HL-60 (cell line): Measurements from ENCODE around the gene CPED1.

Experiments
- GABPA ChIP-seq: IDR thresholded peaks from 2 replicates; pipeline ENCODE4 v1.6.1; 2012; ENCODE audit warnings: low read depth
- POLR2AphosphoS5 ChIP-seq: IDR thresholded peaks from 2 replicates; pipeline ENCODE4 v1.6.1; 2012; ENCODE audit warnings: low read depth
- SPI1 ChIP-seq: IDR thresholded peaks from 2 replicates; pipeline ENCODE4 v1.6.1; 2012; ENCODE audit warnings: low read depth, mild to moderate bottlenecking, borderline replicate concordance
- TF ChIP-seq, protein P1 (sequence below): IDR thresholded peaks from one replicate; pipeline ENCODE4 v1.5.1; 2011; ENCODE audit warnings: low read length, control low read depth, inconsistent platforms; ENCODE audit not compliant: insufficient read depth

DNA sequence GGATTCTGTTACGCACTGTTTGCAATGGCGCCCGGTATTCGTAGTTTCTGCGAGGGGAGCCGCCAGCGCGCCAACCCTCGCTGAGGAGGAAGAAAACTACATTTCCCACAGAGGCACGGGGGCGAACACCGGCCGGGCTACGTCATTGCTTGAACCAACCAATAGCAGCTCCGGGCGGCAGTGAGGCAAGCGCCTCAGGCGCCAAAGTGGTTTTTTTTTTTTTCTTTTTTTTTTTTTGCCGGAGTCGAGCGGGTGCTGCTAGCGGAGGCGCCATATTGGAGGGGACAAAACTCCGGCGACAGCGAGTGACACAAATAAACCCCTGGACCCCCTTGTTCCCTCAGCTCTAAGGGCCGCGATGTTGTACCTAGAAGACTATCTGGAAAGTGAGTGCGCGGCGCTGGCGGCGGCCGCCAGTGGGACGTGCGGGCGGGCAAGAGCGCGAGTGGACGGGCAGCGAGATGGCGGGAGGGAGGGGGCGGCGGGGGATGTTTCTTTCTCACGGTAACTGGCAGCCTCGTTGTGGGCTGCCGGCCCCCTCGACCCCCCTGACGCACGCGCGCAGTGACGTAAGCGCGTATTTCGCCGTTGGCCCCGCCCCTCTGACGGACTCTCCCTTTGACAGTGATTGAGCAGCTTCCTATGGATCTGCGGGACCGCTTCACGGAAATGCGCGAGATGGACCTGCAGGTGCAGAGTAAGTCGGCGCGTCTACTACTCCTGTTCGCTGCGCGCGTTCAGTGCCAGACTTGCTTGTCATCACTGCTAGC lies 37.8 kb upstream of the CPED1 start, which contains the start of gene ING3:
- TF ChIP-seq, protein P1, sequence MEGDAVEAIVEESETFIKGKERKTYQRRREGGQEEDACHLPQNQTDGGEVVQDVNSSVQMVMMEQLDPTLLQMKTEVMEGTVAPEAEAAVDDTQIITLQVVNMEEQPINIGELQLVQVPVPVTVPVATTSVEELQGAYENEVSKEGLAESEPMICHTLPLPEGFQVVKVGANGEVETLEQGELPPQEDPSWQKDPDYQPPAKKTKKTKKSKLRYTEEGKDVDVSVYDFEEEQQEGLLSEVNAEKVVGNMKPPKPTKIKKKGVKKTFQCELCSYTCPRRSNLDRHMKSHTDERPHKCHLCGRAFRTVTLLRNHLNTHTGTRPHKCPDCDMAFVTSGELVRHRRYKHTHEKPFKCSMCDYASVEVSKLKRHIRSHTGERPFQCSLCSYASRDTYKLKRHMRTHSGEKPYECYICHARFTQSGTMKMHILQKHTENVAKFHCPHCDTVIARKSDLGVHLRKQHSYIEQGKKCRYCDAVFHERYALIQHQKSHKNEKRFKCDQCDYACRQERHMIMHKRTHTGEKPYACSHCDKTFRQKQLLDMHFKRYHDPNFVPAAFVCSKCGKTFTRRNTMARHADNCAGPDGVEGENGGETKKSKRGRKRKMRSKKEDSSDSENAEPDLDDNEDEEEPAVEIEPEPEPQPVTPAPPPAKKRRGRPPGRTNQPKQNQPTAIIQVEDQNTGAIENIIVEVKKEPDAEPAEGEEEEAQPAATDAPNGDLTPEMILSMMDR = no peak
- TF ChIP-seq GABPA = no peak
- TF ChIP-seq POLR2AphosphoS5 = peak; percentile 61
- TF ChIP-seq SPI1 = no peak
